Activated gamma-delta T cell treated with anti-CD3 and anti-CD28 coated beads, Interleukin-2, amount 50 U/mL, for 16 hours (primary cell): ENCODE results near the gene SNAPC2.
"Not testable (repeated sequence)": the region's sequence is repeated elsewhere in the genome, so short reads cannot be mapped to it uniquely, and the experiment has no call there.

Experiments
- DNase-seq: peaks from one replicate; pipeline ENCODE4 v3.0.0-alpha.2; 2020; ENCODE audit warnings: low read depth

The SNAPC2 gene

GRCh38 chr19:7933411-7933810, 13.3 kb downstream of the SNAPC2 start:
- no peak for DNase-seq

GRCh38 chr19:7933828-7934725, 13.9 kb downstream of the SNAPC2 start:
- no peak for DNase-seq

- no peak for DNase-seq
Observed at GRCh38 chr19:7934766-7935165, 14.6 kb downstream of the SNAPC2 start.

- no peak for DNase-seq
Observed at GRCh38 chr19:7940841-7941240, 20.7 kb downstream of the SNAPC2 start.

- DNase-seq = no peak
Observed at GRCh38 chr19:7941895-7942596, 21.9 kb downstream of the SNAPC2 start.

- DNase-seq = no peak
Observed at GRCh38 chr19:7942981-7943443, 22.9 kb downstream of the SNAPC2 start.

GRCh38 chr19:7943444-7944176, 23.5 kb downstream of the SNAPC2 start, which contains the start of gene TIMM44:
TIMM44 (minus strand) TSS chr19:7943666; CDS start chr19:7943651, 15 bp downstream.
- peak; percentile 98 for DNase-seq

- DNase-seq = peak; percentile 80
Observed at GRCh38 chr19:7944177-7944761, 24.1 kb downstream of the SNAPC2 start.

- DNase-seq = no peak
Observed at GRCh38 chr19:7947939-7948338, 27.8 kb downstream of the SNAPC2 start.

GRCh38 chr19:7953060-7953459, 32.9 kb downstream of the SNAPC2 start:
- DNase-seq = no peak

GRCh38 chr19:7953576-7953975, 33.4 kb downstream of the SNAPC2 start:
- no peak for DNase-seq

GRCh38 chr19:7955696-7956095, 35.6 kb downstream of the SNAPC2 start:
- DNase-seq = no peak

GRCh38 chr19:7959211-7959610, 39.1 kb downstream of the SNAPC2 start:
- no peak for DNase-seq

- DNase-seq = not testable (repeated sequence)
Observed at GRCh38 chr19:7961082-7961481, 40.9 kb downstream of the SNAPC2 start.

GRCh38 chr19:7961920-7962626, 41.9 kb downstream of the SNAPC2 start:
- no peak for DNase-seq

GRCh38 chr19:7962644-7963268, 42.6 kb downstream of the SNAPC2 start:
- DNase-seq = no peak

- DNase-seq = no peak
Observed at GRCh38 chr19:7963566-7963965, 43.4 kb downstream of the SNAPC2 start.

GRCh38 chr19:7965259-7965841, 45.2 kb downstream of the SNAPC2 start:
- DNase-seq = no peak

GRCh38 chr19:7965921-7966665, 46.0 kb downstream of the SNAPC2 start:
- no peak for DNase-seq
